K562 (cell line): ENCODE data around the gene TEAD3. TPM values are rescaled to one million over a fixed set of nuclear protein-coding genes. Genes with fewer than 3 reads are reported as not detected.

Experiments used
- ARID3A ChIP-seq: IDR thresholded peaks from 2 replicates; pipeline ENCODE4 v1.6.1; 2012; ENCODE audit warnings: low read depth, low read length, improper control_type of control experiment, borderline replicate concordance
- BMI1 ChIP-seq: fragments of 150-350 bp; IDR thresholded peaks from 2 replicates; pipeline ENCODE4 v1.6.1; 2014; ENCODE audit warnings: low read length
- DNMT1 ChIP-seq: fragments of 450-650 bp; IDR thresholded peaks from 2 replicates; pipeline ENCODE4 v1.6.1; 2016; ENCODE audit warnings: antibody characterized with exemption, mild to moderate bottlenecking
- GATAD2B ChIP-seq: fragments of 450-650 bp; IDR thresholded peaks from 2 replicates; pipeline ENCODE4 v1.6.1; 2017; ENCODE audit warnings: mild to moderate bottlenecking, borderline replicate concordance
- HDAC2 ChIP-seq: fragments of 450-650 bp; IDR thresholded peaks from 2 replicates; pipeline ENCODE4 v1.6.1; 2016; ENCODE audit warnings: mild to moderate bottlenecking
- HDAC6 ChIP-seq: IDR thresholded peaks from 2 replicates; pipeline ENCODE4 v1.6.1; 2012; ENCODE audit warnings: low read depth, mild to moderate bottlenecking, control low read depth, inconsistent platforms, low read length, moderate library complexity
- HEY1 ChIP-seq: fragments of 250-450 bp; sonication (Bioruptor Pico); IDR thresholded peaks from 2 replicates; pipeline ENCODE4 v1.5.0; 2020; ENCODE audit warnings: mild to moderate bottlenecking, moderate library complexity, borderline replicate concordance
- IRF2 ChIP-seq: sonication (generic); formaldehyde crosslinking; IDR thresholded peaks from 2 replicates; pipeline ENCODE4 v1.8.1; 2022; ENCODE audit warnings: mild to moderate bottlenecking, missing genetic modification reagents
- KLF6 ChIP-seq: fragments of 250-450 bp; sonication (Bioruptor Pico); IDR thresholded peaks from 2 replicates; pipeline ENCODE4 v1.4.0; 2020; ENCODE audit warnings: mild to moderate bottlenecking, moderate library complexity, borderline replicate concordance
- MIER1 ChIP-seq: fragments of 450-650 bp; IDR thresholded peaks from 2 replicates; pipeline ENCODE4 v1.6.1; 2016; ENCODE audit warnings: antibody characterized with exemption, mild to moderate bottlenecking, low read depth
- NCOA6 ChIP-seq: fragments of 450-650 bp; IDR thresholded peaks from 2 replicates; pipeline ENCODE4 v1.6.1; 2017; ENCODE audit warnings: mild to moderate bottlenecking
- NELFE ChIP-seq: IDR thresholded peaks from 2 replicates; pipeline ENCODE4 v1.6.1; 2011; ENCODE audit warnings: mild to moderate bottlenecking; ENCODE audit not compliant: insufficient read depth, insufficient read length
- NEUROD1 ChIP-seq: fragments of 150-350 bp; IDR thresholded peaks from 2 replicates; pipeline ENCODE4 v1.6.1; 2014; ENCODE audit warnings: borderline replicate concordance, low read length, low read depth; ENCODE audit not compliant: partially characterized antibody
- NFYB ChIP-seq: IDR thresholded peaks from 2 replicates; pipeline ENCODE4 v1.6.1; 2011; ENCODE audit warnings: mild to moderate bottlenecking, moderate library complexity; ENCODE audit not compliant: insufficient read length; ENCODE audit errors: extremely low read depth
- NRF1 ChIP-seq, 2 experiments: fragments of 450-650 bp; IDR thresholded peaks in 1 of 2; conservative IDR thresholded peaks in 1 of 2; 2 replicates each; pipeline ENCODE4 v1.6.1; 2014; ENCODE audit warnings: mild to moderate bottlenecking in 2 of 2
- POLR2A ChIP-seq: fragments of 450-650 bp; conservative IDR thresholded peaks from 2 replicates; pipeline ENCODE4 v1.6.1; 2016
- PTBP1 ChIP-seq: fragments of 200-400 bp; formaldehyde crosslinking; IDR thresholded peaks from 2 replicates; pipeline ENCODE4 v1.6.1; 2017; ENCODE audit warnings: low read depth, low read length
- RBM25 ChIP-seq: fragments of 200-400 bp; formaldehyde crosslinking; IDR thresholded peaks from 2 replicates; pipeline ENCODE4 v1.6.1; 2018; ENCODE audit warnings: low read length, low read depth, moderate library complexity; ENCODE audit not compliant: severe bottlenecking
- SIN3A ChIP-seq, 2 experiments: fragments of 150-350 bp in 1 of 2; IDR thresholded peaks; 2 replicates each; pipeline ENCODE4 v1.6.1; 2011 to 2016; ENCODE audit warnings: borderline replicate concordance in 2 of 2, low read depth in 2 of 2, low read length in 2 of 2, mild to moderate bottlenecking in 2 of 2, moderate library complexity in 2 of 2; ENCODE audit not compliant: control insufficient read depth in 1 of 2
- TCF7L2 ChIP-seq: fragments of 150-350 bp; IDR thresholded peaks from 2 replicates; pipeline ENCODE4 v1.6.1; 2016; ENCODE audit warnings: low read depth, mild to moderate bottlenecking, low read length, moderate library complexity
- TEAD2 ChIP-seq: fragments of 450-650 bp; IDR thresholded peaks from 2 replicates; pipeline ENCODE4 v1.6.1; 2016; ENCODE audit warnings: missing genetic modification characterization, control low read depth, missing compliant biosample characterization
- WHSC1 ChIP-seq: IDR thresholded peaks from one replicate; pipeline ENCODE4 v1.6.1; 2012; ENCODE audit warnings: low read length, control low read depth, inconsistent platforms
- ZC3H4 ChIP-seq: sonication (generic); formaldehyde crosslinking; IDR thresholded peaks from 2 replicates; pipeline ENCODE4 v1.9.0; 2021; ENCODE audit warnings: missing genetic modification reagents, borderline replicate concordance
- ZNF3 ChIP-seq: fragments of 250-450 bp; sonication (Bioruptor Pico); IDR thresholded peaks from 2 replicates; pipeline ENCODE4 v1.5.0; 2021; ENCODE audit warnings: mild to moderate bottlenecking, moderate library complexity
- polyA plus RNA-seq, 8 experiments: library from polyadenylated mRNA; depleted of rRNA in 4 of 8; stranded (reverse) in 5 of 8; unstranded in 3 of 8; fragments of >200 nt; fragmentation: Nextera tagmentation in 2 of 8; fragmentation: Illumina TruSeq in 1 of 8; extraction: Ambion mirVana in 2 of 8; extraction: Trizol in 1 of 8; gene quantifications; 2 replicates each; pipeline versions ENCODE4 v1.2.1 to v1.2.3, GENCODE V29; 2011 to 2014; ENCODE audit warnings: inconsistent platforms in 1 of 8, missing spikeins in 1 of 8
- total RNA-seq, 7 experiments: library from RNA; depleted of rRNA in 6 of 7; stranded (reverse); fragments of >200 nt in 6 of 7; fragmentation: Illumina TruSeq in 2 of 7; extraction: Trizol in 2 of 7; gene quantifications; 2 replicates each; pipeline versions ENCODE4 v1.2.1 to v1.2.3, GENCODE V29; 2011 to 2021; ENCODE audit warnings: low replicate concordance in 1 of 7
- TF ChIP-seq, protein P1 (sequence below), 2 experiments: fragments of 450-650 bp in 1 of 2; IDR thresholded peaks; 2 replicates each; pipeline ENCODE4 v1.6.1; 2011 to 2017; ENCODE audit warnings: low read depth in 2 of 2, antibody characterized with exemption in 1 of 2, borderline replicate concordance in 1 of 2, low read length in 1 of 2, mild to moderate bottlenecking in 1 of 2, mixed read lengths in 1 of 2; ENCODE audit not compliant: control insufficient read depth in 1 of 2

The TEAD3 gene
- total and polyA plus RNA-seq, 9 of the 15 experiments (the other 6 are each of a cell fraction or from before 2014, with no cell fraction given), result 0.63 to 13.2 (median 3.3) TPM

GRCh38 chr6:35468181-35468979, 28.5 kb downstream of the TEAD3 start, which contains the start of gene RPL10A (continued):
- TF ChIP-seq MIER1 (no peak), HDAC2 (peak; percentile 57), ARID3A (no peak), DNMT1 (no peak), HDAC6 (no peak), HEY1 (CRISPR knock-in tag) (no peak), TCF7L2 (peak; percentile 56; the same call in 1 of the 2 replicates), ZNF3 (no peak), GATAD2B (no peak; the same call in 1 of the 2 replicates), KLF6 (CRISPR knock-in tag) (peak; percentile 14; the same call in 1 of the 2 replicates), TEAD2 (no peak), RBM25 (peak; percentile 94), NEUROD1 (peak; percentile 93), NELFE (peak; percentile 76), NRF1 (conservative IDR thresholded peaks at IDR 0.05 in 1 of 2, IDR thresholded peaks at IDR 0.05 in 1 of 2) (peak; percentile 94 to 95), PTBP1 (0 out of 2 replicates have a peak, but pooled peaks have one; percentile 24), IRF2 (no peak), WHSC1 (no peak), SIN3A (IDR thresholded peaks at IDR 0.05; ENCODE audit: borderline replicate concordance in 2 of 2, control insufficient read depth in 1 of 2, low read depth in 2 of 2, low read length in 2 of 2) (peak in 1 of 2 experiments; percentile 91; a peak in 2 of 4 replicates), ZC3H4 (CRISPR knock-in tag) (peak; percentile 93), NFYB (no peak), POLR2A (peak; percentile 100), NCOA6 (no peak), BMI1 (no peak; the same call in 1 of the 2 replicates)
- TF ChIP-seq, protein P1, sequence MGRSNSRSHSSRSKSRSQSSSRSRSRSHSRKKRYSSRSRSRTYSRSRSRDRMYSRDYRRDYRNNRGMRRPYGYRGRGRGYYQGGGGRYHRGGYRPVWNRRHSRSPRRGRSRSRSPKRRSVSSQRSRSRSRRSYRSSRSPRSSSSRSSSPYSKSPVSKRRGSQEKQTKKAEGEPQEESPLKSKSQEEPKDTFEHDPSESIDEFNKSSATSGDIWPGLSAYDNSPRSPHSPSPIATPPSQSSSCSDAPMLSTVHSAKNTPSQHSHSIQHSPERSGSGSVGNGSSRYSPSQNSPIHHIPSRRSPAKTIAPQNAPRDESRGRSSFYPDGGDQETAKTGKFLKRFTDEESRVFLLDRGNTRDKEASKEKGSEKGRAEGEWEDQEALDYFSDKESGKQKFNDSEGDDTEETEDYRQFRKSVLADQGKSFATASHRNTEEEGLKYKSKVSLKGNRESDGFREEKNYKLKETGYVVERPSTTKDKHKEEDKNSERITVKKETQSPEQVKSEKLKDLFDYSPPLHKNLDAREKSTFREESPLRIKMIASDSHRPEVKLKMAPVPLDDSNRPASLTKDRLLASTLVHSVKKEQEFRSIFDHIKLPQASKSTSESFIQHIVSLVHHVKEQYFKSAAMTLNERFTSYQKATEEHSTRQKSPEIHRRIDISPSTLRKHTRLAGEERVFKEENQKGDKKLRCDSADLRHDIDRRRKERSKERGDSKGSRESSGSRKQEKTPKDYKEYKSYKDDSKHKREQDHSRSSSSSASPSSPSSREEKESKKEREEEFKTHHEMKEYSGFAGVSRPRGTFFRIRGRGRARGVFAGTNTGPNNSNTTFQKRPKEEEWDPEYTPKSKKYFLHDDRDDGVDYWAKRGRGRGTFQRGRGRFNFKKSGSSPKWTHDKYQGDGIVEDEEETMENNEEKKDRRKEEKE (IDR thresholded peaks at IDR 0.05; ENCODE audit: borderline replicate concordance in 1 of 2, control insufficient read depth in 1 of 2, low read depth in 2 of 2, low read length in 1 of 2), result no peak
